Measurements from ENCODE around the gene TRPM3. TPM values are rescaled to one million over a fixed set of nuclear protein-coding genes. Genes with fewer than 3 reads are reported as not detected.

TRPM3 gene
- total and polyA plus RNA-seq, 2 donors (not counting 1 experiment from before 2014, with no cell fraction given): not detected

DNA sequence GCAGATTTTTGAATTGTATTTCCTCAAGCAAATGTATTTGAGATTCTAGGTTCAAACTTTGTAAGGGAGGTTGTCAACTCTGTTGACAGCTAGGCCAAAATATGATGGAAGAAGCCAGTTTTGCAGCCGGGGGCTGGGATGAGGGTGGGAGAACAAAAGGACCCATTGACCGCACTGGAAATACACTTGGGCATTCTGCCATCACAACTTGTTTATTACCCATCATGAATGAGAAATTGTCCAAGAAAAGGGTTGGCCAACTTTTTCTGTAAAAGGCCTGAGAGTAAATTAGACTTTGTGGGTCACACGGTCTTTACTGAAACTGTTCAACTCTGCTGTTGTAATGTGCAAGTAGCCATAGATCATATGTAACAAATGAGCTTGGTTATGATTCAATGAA is 485.6 kb downstream of the TRPM3 start:
- H4K20me1 ChIP-seq (ENCODE audit: control insufficient read depth, insufficient read depth, low read length, poor library complexity, severe bottlenecking): no peaks in the 10 kb centered on the region
- peaks cover 19% of the 10 kb centered on the region for H3K27me3 Mint-ChIP-seq
- no peaks in the 10 kb centered on the region for H3K36me3 ChIP-seq (replicated peaks in 1 of 2; ENCODE audit: control extremely low read depth in 1 of 2, control insufficient read depth in 1 of 2, extremely low read depth in 1 of 2, insufficient read depth in 2 of 2, low read length in 1 of 2)
- no peak overlapping the region for H3K4me3 ChIP-seq (ENCODE audit: control extremely low read depth in 1 of 5, extremely low read depth in 1 of 5, insufficient read depth in 1 of 5, low read depth in 2 of 5, low read length in 4 of 5)
- H3K27me3 ChIP-seq (replicated peaks in 1 of 4; ENCODE audit: control extremely low read depth in 1 of 4, control insufficient read depth in 3 of 4, insufficient read depth in 4 of 4, low read length in 3 of 4): no peaks in the 10 kb centered on the region
- H3K4me3 Mint-ChIP-seq: no peak overlapping the region
- no peaks in the 10 kb centered on the region for H3K4me1 Mint-ChIP-seq
- TF ChIP-seq EZH2 (IDR thresholded peaks at IDR 0.05; ENCODE audit: borderline replicate concordance, insufficient read depth, low read depth, low read length, poor library complexity, severe bottlenecking): no peak
- TF ChIP-seq, protein P1, sequence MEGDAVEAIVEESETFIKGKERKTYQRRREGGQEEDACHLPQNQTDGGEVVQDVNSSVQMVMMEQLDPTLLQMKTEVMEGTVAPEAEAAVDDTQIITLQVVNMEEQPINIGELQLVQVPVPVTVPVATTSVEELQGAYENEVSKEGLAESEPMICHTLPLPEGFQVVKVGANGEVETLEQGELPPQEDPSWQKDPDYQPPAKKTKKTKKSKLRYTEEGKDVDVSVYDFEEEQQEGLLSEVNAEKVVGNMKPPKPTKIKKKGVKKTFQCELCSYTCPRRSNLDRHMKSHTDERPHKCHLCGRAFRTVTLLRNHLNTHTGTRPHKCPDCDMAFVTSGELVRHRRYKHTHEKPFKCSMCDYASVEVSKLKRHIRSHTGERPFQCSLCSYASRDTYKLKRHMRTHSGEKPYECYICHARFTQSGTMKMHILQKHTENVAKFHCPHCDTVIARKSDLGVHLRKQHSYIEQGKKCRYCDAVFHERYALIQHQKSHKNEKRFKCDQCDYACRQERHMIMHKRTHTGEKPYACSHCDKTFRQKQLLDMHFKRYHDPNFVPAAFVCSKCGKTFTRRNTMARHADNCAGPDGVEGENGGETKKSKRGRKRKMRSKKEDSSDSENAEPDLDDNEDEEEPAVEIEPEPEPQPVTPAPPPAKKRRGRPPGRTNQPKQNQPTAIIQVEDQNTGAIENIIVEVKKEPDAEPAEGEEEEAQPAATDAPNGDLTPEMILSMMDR (IDR thresholded peaks at IDR 0.05): no peak
- H3K27ac Mint-ChIP-seq: no peak overlapping the region
- ChIA-PET CTCF (interaction anchor here (0.7 kb wide), 1 partner anchor 311 kb away, joined by 3 read pairs; no protein-coding TSS in a partner anchor), POLR2A (no interaction called here)
- intact Hi-C loops (cut with micrococcal nuclease): no loop called here
- H3K4me2 ChIP-seq (replicated peaks; ENCODE audit: low read depth, low read length, poor library complexity, severe bottlenecking): no peak overlapping the region
- no peaks in the 10 kb centered on the region for H3K4me1 ChIP-seq (ENCODE audit: control insufficient read depth in 2 of 2, insufficient read depth in 2 of 2, low read length in 2 of 2)
- DNase-seq (no peak), ATAC-seq (ENCODE audit: low read depth) (no peak)
- H3K9me3 ChIP-seq (ENCODE audit: control extremely low read depth in 1 of 3, control insufficient read depth in 2 of 3, insufficient read depth in 1 of 3, low read length in 2 of 3): no peaks in the 10 kb centered on the region
- no peak overlapping the region for H3K9ac ChIP-seq (ENCODE audit: low read length)
- H3K9me3 Mint-ChIP-seq (ENCODE audit: insufficient read depth): no peaks in the 10 kb centered on the region
- no peak overlapping the region for H2AFZ ChIP-seq (ENCODE audit: insufficient read depth, low read depth, low read length, poor library complexity, severe bottlenecking)
- H3K79me2 ChIP-seq (ENCODE audit: control insufficient read depth, insufficient read depth, low read length): no peaks in the 10 kb centered on the region
- 83% methylated on average over 1 of the region's 3 CpGs for WGBS (ENCODE audit: insufficient coverage)
- no peak overlapping the region for H3K27ac ChIP-seq (ENCODE audit: low read length in 2 of 2)

DNA sequence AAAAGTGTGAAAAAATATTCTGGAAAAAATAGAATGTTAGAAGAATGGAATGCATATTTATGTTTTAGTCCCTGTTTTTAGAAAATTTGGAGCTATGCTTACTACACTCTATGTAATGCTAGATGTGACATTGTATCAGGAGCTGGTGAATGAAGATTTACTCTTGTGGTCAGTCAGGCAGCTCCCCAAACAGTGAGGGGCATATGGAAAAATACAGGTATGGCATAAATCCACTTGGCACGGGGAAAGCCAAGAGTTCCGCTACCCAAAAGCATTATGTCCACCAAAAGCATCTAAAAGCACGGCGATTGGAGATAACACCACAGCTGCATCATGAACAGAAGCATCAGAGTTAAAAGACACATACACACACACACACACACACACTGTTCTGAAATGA is 486.7 kb downstream of the TRPM3 start:
- Histone ChIP-seq H3K27me3 (replicated peaks in 1 of 4; ENCODE audit: control extremely low read depth in 1 of 4, control insufficient read depth in 3 of 4, insufficient read depth in 4 of 4, low read length in 3 of 4) (no peaks in the 10 kb centered on the region), H3K4me1 (ENCODE audit: control insufficient read depth in 2 of 2, insufficient read depth in 2 of 2, low read length in 2 of 2) (no peaks in the 10 kb centered on the region), H3K79me2 (ENCODE audit: control insufficient read depth, insufficient read depth, low read length) (no peaks in the 10 kb centered on the region), H2AFZ (ENCODE audit: insufficient read depth, low read depth, low read length, poor library complexity, severe bottlenecking) (no peak overlapping the region), H3K4me3 (ENCODE audit: control extremely low read depth in 1 of 5, extremely low read depth in 1 of 5, insufficient read depth in 1 of 5, low read depth in 2 of 5, low read length in 4 of 5) (no peak overlapping the region), H3K27ac (ENCODE audit: low read length in 2 of 2) (no peak overlapping the region), H3K36me3 (replicated peaks in 1 of 2; ENCODE audit: control extremely low read depth in 1 of 2, control insufficient read depth in 1 of 2, extremely low read depth in 1 of 2, insufficient read depth in 2 of 2, low read length in 1 of 2) (no peaks in the 10 kb centered on the region), H3K4me2 (replicated peaks; ENCODE audit: low read depth, low read length, poor library complexity, severe bottlenecking) (no peak overlapping the region), H3K9ac (ENCODE audit: low read length) (no peak overlapping the region), H3K9me3 (ENCODE audit: control extremely low read depth in 1 of 3, control insufficient read depth in 2 of 3, insufficient read depth in 1 of 3, low read length in 2 of 3) (no peaks in the 10 kb centered on the region), H4K20me1 (ENCODE audit: control insufficient read depth, insufficient read depth, low read length, poor library complexity, severe bottlenecking) (no peaks in the 10 kb centered on the region)
- H3K27me3 Mint-ChIP-seq: peaks cover 19% of the 10 kb centered on the region
- intact Hi-C loops (cut with micrococcal nuclease): no loop called here
- H3K9me3 Mint-ChIP-seq (ENCODE audit: insufficient read depth): no peaks in the 10 kb centered on the region
- POLR2A ChIA-PET: no interaction called here
- TF ChIP-seq, protein P1 (IDR thresholded peaks at IDR 0.05): no peak
- no peak for TF ChIP-seq EZH2 (IDR thresholded peaks at IDR 0.05; ENCODE audit: borderline replicate concordance, insufficient read depth, low read depth, low read length, poor library complexity, severe bottlenecking)
- H3K4me1 Mint-ChIP-seq: no peaks in the 10 kb centered on the region
- H3K27ac Mint-ChIP-seq: no peak overlapping the region
- CTCF ChIA-PET: no interaction called here
- no peak overlapping the region for H3K4me3 Mint-ChIP-seq
- WGBS (ENCODE audit: insufficient coverage): 93% methylated on average over 3 of the region's 4 CpGs
- DNase-seq (no peak), ATAC-seq (ENCODE audit: low read depth) (no peak)
